NCI-H1930 (cell line): ENCODE results near the gene LRRC36.
A peak's percentile ranks its signal among the peaks of the same experiment; 100 is the strongest.
"Not testable (repeated sequence)": the region's sequence is repeated elsewhere in the genome, so short reads cannot be mapped to it uniquely, and the experiment has no call there.

Source experiments
- DNase-seq, 2 experiments: peaks; one replicate each; lab custom pipeline; 2025; lab: John Stamatoyannopoulos, UW

The LRRC36 gene

GRCh38 chr16:67400901-67401300 is 74.3 kb downstream of the LRRC36 start:
- no peak for DNase-seq

- DNase-seq: no peak
Observed at GRCh38 chr16:67403976-67404555, 77.5 kb downstream of the LRRC36 start.

DNA sequence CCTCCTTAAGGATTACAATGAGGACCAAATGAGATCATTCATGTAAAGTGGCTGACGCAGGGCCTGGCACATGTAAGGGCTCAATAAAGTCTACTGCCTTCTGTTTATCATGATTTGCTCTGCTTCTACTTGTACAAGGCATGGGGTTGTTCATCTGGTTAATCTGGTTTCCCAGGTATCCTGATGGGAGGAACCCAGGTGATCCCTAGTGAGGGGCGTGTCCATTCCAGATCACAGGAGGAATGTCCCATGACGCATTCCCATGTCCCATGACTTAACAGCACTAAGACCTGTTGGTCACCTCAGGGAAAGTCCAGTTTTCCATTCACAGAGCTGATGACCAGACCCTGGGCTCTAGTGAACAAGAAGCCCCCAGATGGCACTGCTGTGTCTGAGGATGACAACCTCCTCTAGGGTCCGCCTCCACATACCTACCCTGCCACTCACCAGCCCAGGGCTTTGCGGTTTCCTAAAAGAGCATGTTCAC is 78.2 kb downstream of the LRRC36 start:
- DNase-seq: no peak

GRCh38 chr16:67405336-67405735 is 78.7 kb downstream of the LRRC36 start:
- DNase-seq: no peak

DNA sequence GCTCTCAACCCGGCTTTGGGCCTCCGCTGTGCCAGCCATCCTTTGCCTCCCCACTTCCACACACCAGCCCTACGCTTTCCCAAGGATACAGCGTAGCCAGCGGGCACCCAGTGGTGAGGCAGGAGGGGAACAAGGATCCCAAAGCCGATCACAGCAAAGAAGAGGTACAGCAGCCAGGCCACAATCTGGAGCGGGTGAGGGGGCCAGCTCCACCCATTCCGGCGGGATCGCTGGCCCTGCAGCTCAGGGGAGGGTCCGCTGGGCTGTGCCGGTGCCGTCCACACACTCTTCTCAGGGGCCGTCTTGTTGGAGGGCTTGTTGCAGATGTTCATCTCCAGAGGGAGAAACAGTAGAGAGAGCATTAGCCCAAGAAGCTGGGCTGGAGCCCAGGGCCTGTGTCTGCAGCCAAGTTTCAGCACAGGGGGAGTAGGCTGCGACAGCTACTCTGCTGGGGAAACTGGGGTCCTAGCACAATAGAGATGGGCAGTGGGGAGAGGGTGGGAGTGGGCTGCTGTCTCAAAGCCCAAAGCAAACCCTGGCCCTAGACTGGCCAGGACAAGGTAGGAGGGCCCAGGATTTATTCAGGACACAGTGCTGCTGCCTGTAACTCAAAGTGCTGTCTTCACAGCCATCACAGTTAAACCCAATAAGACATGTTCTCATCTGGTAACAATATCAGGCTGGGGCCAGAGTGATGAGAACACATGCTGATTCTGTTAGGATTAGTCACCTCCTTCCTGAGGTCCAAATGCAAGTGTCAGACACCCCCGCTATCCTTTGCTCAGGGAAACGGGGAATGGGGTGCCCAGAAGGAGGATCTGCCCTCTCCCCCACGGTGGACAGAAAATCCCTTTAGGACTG is 79.7 kb downstream of the LRRC36 start:
- DNase-seq: no peak

GRCh38 chr16:67407176-67407787 is 80.7 kb downstream of the LRRC36 start:
- DNase-seq: no peak

- DNase-seq: no peak
Observed at GRCh38 chr16:67407788-67408452, 81.3 kb downstream of the LRRC36 start.

GRCh38 chr16:67409631-67410030 is 83.0 kb downstream of the LRRC36 start:
- no peak for DNase-seq

- DNase-seq: no peak
Observed at GRCh38 chr16:67411339-67411738, 84.7 kb downstream of the LRRC36 start.

GRCh38 chr16:67412294-67412693 is 85.7 kb downstream of the LRRC36 start:
- no peak for DNase-seq

DNA sequence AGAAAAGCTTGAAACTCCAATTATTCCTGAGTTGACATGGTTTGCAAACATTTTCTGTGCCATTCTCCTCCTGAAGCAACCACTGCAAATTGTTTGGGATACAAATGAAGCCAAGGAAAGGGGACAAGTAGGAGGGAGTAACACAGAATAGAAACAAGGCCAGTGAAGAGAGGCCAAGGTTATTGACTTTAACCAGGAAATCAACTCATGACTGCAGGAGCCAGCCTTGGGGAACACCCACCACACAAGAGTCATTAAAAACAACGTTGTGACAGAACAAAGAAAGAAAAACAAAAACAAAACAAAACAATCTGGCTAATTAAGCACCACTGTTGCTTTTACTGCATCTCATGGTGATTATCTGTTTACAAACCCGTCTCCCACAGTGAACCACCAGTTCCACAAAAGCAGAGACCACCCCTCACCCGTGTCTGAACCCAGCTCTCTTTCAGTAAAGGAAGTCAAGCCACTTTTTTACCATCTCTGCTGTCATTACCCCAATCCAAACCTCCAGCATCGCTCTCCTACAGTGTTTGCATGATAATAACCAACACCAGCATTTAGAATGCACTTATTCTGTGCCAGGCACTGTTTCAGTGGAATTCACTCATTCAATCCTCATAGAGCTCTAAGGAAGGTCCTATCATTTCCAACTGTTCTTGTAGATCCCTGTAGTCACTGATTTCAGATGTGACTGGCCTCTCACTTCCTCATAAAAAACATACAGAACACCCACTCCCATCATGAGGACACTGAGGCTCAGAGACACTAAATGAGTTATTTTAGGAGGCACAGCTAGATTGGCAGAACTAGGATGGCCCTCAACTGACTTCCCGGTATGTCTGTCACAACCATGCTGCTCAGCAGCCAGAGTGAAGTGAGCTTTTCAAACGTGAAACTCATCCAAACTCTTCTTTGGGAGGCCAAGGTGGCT is 87.6 kb downstream of the LRRC36 start:
- no peak for DNase-seq

- DNase-seq: not testable (repeated sequence)
Observed at GRCh38 chr16:67415421-67415820, 88.8 kb downstream of the LRRC36 start.

GRCh38 chr16:67415872-67416793 is 89.5 kb downstream of the LRRC36 start, which contains the start of gene ZDHHC1:
Gene ZDHHC1, minus strand, starts transcription at chr16:67416477. Its CDS starts 8,702 bp downstream, at chr16:67407775.
- DNase-seq: peak in 1 of 2 experiments; percentile 44

GRCh38 chr16:67417333-67418061 is 90.9 kb downstream of the LRRC36 start:
- no peak for DNase-seq

- no peak for DNase-seq
Observed at GRCh38 chr16:67419502-67419901, 92.9 kb downstream of the LRRC36 start.

DNA sequence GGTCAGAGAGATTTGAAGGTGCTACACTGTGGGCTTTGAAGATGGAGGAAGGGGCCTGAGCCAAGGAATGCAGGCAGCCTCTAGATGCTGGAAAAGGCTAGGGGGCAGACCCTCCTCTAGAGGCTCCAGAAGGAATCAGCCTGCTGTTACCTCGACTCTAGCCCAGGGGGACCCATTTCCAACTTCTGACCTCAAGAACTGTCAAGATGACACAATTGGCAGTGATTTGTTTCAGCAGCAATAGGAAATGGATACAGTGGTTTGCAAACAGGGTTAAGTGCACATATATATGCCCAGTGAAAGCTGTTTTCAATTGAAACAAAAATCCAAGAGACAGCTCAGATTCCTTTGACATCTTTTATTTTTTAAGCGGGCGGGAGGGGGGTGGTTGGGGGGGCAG is 93.3 kb downstream of the LRRC36 start:
- no peak for DNase-seq

GRCh38 chr16:67421030-67421429 is 94.4 kb downstream of the LRRC36 start:
- no peak for DNase-seq

DNA sequence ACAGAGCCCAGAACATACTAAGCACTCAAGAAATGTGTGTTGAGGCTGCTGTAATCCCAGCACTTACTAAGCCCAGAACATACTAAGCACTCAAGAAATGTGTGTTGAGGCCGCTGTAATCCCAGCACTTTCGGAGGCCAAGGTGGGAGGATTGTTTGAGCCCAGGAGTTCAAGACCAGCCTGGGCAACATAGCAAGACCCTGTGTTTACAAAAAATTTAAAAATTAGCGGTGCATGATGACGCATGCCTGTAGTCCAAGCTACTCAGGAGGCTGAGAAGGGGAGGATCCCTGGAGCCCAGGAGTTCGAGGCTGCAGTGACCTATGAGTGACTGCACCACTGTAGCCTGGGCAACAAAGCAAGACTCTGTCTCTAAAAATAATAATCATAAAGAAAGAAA is 96.4 kb downstream of the LRRC36 start:
- DNase-seq: no peak

DNA sequence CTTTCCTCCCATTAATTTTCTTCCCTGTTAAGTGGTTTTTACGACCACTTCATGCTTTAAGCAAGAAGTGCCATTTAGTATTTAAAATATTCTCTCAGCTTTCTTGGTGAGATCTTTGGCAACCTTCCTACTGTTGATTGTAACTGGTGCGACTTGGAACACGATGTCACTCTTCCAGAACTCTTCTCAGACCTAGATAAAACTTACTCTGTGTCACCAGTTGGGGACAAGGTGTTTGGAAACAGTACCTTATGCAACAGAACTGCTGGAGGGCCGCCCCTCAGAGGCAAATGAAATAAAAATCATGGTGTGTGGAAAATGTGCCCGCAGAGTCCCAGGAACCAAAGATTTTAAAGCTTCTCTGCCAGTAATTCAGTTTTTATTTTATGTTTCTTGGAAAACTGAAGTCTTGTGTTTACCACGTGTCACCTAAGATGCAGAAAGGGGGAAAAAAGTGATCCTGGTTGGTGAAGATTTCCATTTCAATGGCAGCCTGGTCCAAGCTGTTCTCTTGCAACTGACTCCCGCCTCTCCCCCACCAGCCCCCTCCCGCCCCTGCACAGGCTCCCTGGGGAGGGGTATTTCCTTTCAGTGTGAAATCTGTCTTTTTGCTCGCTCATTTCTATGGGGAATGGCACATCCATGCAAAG is 97.1 kb downstream of the LRRC36 start:
- DNase-seq: no peak
